Erythroblast (primary cell): ENCODE measurements around the gene BRIP1.

Experiments used
- DNase-seq, 2 experiments: peaks; one replicate each; lab custom pipeline; 2025; lab: John Stamatoyannopoulos, UW
- GATA1 ChIP-seq: IDR thresholded peaks from 2 replicates; pipeline ENCODE4 v1.6.1; 2011; ENCODE audit warnings: low read depth, mild to moderate bottlenecking, control low read depth, low read length, moderate library complexity
- POLR2A ChIP-seq: IDR thresholded peaks from 2 replicates; pipeline ENCODE4 v1.6.1; 2011; ENCODE audit warnings: mild to moderate bottlenecking, low read length

The BRIP1 gene

DNA sequence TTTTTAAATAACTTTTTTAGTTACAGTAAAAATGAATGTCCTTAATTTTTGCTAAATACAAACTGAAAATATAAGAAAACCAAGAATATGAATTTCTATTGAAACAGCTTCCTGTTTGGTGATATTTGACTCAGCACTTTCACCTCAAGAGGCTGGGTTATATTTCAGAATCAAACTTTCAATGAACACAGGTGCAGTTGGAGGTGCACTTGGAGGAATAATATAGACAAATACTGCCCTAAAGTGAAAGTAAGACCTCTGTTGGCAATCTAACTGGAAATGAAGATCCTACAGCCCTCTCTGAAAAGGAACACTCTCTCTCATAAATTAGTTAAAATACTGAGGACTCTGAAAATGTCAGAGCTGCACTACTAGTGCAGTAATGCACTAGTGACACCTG is 106.2 kb downstream of the BRIP1 start:
- no peak for DNase-seq
- TF ChIP-seq POLR2A (no peak), GATA1 (no peak)

DNA sequence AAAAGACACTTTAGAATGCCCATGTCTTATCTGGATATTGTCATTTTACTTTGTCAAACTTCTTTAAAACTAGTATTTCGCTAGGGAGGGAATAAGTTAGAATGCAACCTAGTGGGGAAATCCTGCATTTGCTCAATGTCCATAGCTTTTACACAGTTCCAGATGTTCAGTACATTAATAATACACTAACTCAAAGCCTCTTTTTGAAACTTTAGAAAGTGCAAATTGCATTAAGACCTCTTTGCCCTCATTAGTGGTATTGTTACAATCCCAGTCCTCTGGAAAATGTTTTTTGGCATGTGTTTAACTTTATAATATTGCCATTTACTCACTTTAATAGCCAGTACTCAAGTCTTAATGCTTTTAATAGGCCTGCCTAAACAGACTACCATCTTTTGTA is 106.8 kb downstream of the BRIP1 start:
- TF ChIP-seq GATA1, result no peak
- TF ChIP-seq POLR2A, result no peak
- no peak for DNase-seq

DNA sequence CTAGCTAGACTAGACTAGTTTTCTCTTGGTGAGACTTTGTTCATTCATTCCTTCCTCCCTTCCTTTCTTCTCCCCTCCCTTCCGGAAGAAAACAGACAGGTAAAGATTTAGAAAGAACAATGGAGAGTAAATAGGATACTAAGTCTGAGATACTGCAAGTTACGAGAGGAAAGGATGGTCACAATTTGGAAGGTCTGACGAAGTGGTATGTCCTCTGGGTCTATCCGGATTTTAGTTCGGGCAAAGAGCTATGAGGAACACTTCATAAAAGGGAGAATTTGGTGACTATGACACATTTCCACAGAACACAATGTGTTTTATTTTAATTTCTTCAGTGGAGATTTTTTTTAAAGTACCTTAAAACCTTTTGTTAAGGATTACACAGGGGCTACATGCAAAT is 107.7 kb downstream of the BRIP1 start:
- TF ChIP-seq POLR2A (no peak), GATA1 (no peak)

GRCh38 chr17:61755078-61755477 is 108.2 kb downstream of the BRIP1 start:
- no peak for TF ChIP-seq POLR2A
- TF ChIP-seq GATA1, result no peak
- no peak for DNase-seq

More for the DNA sequence above, 107.7 kb downstream of the BRIP1 start:
- no peak for DNase-seq

- TF ChIP-seq GATA1, result no peak
- no peak for TF ChIP-seq POLR2A
- DNase-seq, result no peak
Observed at GRCh38 chr17:61754124-61754523, 109.2 kb downstream of the BRIP1 start.

DNA sequence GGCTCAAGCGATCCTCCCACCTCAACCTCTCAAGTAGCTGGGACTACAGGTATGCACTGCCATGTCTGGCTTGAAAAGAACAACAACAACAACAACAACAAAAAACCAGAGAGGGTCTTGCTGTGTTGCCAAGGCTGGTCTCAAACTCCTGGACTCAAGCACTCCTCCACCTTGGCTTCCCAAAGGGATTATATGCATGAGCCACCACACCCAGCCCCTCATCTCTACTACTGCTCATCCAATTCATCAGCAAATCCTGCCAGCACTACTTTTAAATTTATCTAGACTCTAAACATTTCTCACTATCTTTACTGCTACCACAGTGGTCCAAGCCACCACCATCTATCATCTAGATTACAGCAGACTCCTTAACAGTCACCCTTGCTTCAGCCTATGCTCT is 109.6 kb downstream of the BRIP1 start:
- TF ChIP-seq GATA1, result no peak
- no peak for TF ChIP-seq POLR2A
- DNase-seq, result no peak

DNA sequence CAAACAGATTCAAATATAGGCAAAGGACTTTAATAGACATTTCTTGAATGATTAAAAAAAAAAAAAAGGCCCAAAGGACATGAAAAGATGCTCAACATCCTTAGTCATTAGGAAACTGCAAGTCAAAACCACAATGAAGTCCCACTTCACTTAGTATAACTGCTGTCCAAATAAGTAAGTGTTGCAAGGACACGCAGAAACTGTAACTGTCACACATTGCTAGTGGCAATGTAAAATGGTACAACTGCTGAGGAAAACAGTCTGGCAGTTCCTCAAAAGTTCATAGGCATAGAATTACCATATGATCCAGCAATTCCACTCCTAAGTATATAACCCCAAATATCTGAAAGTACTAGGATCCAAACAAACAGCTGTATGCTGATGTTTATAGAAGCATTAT is 112.7 kb downstream of the BRIP1 start:
- no peak for DNase-seq
- TF ChIP-seq POLR2A (no peak), GATA1 (no peak)

GRCh38 chr17:61749823-61750404 is 113.4 kb downstream of the BRIP1 start:
- TF ChIP-seq POLR2A (no peak), GATA1 (no peak)
- DNase-seq, result no peak

- DNase-seq, result no peak
- TF ChIP-seq POLR2A, result no peak
- TF ChIP-seq GATA1, result no peak
Observed at GRCh38 chr17:61746248-61746985, 116.9 kb downstream of the BRIP1 start.

GRCh38 chr17:61744804-61745203 is 118.5 kb downstream of the BRIP1 start:
- no peak for DNase-seq
- no peak for TF ChIP-seq POLR2A
- TF ChIP-seq GATA1, result no peak

GRCh38 chr17:61744252-61744651 is 119.1 kb downstream of the BRIP1 start:
- TF ChIP-seq GATA1 (no peak), POLR2A (no peak)
- DNase-seq, result no peak

GRCh38 chr17:61743766-61744165 is 119.6 kb downstream of the BRIP1 start:
- DNase-seq, result no peak
- TF ChIP-seq GATA1 (no peak), POLR2A (no peak)

DNA sequence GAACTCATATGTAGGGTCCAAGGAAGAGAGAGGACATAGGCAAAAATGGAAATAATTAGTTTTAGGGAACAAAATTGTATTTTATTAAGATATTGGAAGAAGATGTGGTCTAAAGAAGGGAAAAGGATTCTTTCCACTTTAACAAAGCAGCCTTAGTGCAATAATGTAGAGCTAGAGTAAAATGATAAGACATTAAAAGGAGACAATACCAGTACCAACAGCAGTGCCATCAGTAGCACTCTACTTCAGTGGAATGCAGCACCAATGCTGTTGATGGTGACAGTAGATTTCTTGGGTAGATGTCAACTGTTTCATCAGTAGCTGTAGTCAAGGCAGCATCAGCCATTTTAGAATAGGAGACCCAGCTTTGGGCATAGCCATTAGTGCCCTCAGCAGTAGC is 124.3 kb downstream of the BRIP1 start:
- TF ChIP-seq POLR2A (no peak), GATA1 (no peak)

GRCh38 chr17:61738249-61738648 is 125.1 kb downstream of the BRIP1 start:
- DNase-seq, result no peak
- TF ChIP-seq POLR2A (no peak), GATA1 (no peak)

More for the DNA sequence above, 124.3 kb downstream of the BRIP1 start:
- DNase-seq, result no peak

DNA sequence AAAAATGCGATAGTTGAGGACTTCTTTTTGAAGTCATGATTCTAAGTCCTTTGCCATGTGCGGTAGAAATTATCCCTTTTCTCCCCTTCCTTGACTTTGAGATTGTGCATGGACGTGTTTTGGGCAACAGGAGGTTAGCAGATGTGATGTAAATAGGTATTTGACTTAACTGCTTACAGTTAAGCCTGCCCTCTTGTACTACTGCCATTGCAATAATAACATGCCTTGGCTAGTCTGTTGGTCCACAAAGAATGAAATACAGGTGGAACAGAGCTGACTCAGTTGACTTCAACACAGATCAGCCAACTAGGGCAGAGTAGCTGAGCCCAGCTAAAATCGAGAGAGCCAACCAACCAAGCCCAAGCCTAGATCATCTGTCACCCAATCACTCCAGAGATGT is 125.5 kb downstream of the BRIP1 start:
- TF ChIP-seq GATA1 (no peak), POLR2A (no peak)

More for the DNA sequence above, 125.5 kb downstream of the BRIP1 start:
- no peak for DNase-seq
